SHP77 (cell line): Measurements from ENCODE around the gene ATF3.

Source experiments
- DNase-seq, 2 experiments: peaks; one replicate each; lab custom pipeline; 2025; lab: John Stamatoyannopoulos, UW

The ATF3 gene

DNA sequence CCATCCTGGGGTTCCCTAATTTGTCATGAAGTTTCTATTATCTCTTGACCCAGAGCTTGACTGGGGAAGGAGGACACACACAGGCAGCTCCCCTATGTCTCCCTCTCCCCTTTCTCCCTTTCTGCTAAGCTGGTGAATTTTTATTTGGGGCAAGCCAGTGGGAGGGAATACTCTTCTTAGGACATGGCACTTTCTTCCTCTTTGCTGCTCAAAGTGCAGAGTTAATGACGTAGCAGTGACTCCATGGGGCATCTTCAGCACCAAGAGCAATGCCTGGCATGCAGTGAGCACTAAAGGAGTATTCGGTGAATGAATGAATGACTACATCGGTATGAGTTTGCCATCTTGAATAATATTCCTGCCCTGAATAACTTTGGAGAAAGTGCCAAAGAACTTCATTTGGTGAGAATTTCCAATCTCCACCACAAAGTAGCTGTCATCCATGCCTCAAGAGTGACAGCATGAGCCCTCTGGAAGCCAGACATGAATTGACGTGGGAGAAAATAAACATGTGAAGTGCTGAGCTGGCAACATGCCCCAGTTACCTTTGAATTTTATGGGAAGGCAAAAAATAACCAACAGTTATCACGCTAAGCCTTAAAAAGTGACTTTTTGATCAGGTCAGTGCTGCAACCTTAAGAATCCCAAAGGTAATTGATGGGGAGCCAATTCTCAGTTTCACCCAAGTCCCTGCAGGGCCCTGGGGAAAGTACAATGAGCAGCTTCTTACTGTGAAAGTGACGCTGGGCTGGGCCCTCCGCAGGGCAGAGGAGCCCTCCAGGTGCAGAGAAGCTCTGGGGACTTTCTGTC lies 22.1 kb upstream of the ATF3 start:
- DNase-seq, result no peak

DNA sequence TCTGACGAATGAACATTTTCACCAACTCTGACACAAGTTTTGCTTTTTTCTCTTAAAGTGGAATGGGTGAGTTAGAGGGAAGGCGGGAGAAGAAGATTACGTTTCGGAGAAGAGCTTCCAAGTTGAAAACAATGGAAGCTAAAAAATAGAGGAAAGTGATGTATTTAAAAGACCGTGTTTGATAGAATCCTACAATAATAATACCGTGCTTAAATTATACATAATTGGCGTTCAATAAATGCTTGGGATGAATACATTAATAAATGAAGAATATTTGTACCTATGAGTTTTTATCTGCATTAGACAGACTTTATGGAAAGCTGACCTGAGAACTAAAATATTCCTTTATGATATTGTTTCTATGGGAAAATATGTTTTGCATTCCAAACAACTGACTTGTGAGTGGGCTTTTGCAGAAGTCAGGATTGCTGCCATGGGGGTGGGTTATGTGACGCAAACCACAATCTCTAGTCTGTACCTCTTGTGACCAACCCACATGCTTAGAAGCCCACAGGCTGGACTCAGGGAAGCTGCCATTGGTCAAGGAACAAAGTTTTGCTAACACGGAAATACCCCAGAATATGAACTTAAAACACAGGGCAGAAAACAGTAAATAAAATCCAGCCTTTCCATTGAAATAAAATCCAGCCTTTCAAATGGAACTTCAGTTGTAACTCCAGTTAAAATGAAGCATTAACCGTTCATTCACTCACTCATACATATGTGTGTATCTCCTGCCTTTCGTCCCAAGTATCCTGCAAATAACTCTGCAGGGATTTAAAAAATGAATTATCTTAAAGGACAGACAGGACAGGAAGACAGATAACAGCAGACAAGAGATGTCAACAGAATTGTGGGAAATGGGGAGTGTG lies 21.3 kb upstream of the ATF3 start:
- DNase-seq, result no peak

DNA sequence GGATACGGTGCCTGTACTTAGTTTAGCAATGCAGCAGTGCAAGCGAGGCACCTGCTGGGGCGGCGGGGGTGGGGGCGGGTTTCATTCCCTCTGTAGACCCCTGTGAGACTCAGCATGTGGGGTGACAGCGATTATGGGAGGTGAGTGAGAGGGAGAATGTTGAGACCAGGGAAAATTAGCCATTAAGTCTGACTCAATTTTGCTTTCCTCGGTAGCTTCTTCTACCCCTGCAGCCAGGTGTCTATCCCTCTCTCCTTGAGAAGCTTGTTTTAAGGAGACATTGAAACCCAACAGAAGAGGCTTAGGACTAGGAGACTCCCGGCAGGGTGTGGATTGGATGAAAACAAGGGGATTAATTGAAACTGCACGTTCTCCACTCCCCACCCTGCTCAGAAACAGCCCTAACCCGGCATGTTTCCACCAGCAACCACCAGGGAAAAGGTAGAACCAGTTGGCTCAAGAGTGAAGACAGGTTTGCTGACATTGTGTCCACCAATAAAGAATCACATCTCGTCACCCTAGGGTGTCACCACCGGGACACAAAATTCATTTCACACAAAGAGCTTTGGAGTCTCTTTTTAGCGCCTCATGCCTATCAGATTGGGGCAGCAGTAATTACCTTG lies 20.6 kb upstream of the ATF3 start:
- no peak for DNase-seq

DNA sequence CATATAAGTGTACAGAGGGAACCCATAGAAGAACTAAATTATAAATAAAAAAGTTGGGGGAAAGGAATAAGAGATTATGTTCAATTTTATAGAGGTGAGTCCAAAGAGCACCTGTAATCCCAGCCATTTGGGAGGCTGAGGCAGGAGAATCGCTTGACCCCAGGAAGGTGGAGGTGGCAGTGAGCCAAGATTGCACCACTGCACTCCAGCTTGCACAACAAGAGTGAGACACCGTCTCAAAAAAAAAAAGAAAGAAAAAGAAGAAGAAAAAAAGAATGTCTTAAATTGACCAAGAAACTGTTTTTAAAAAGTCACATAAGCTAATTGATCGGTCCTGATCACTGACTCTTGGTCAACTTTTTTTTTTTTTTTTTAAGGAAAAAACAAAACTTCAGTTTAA lies 19.1 kb upstream of the ATF3 start:
- DNase-seq, result no peak

DNA sequence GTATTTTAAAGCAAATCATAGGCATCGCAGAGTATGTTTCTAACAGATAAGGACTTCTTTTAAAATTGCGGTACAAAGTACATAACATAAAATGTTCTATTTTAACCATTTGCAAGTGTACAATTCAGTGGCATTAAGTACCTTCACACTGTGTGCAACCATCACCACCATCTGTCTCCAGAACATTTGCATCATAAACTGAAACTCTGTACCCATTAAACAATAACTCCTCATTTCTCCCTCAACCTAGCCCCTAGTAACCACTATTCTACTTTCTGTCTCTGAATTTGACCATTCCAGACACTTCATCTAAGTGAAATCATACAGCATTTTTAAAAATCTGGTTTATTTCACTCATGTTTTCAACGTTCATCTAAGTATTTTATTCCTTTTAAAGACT lies 16.6 kb upstream of the ATF3 start:
- no peak for DNase-seq

DNA sequence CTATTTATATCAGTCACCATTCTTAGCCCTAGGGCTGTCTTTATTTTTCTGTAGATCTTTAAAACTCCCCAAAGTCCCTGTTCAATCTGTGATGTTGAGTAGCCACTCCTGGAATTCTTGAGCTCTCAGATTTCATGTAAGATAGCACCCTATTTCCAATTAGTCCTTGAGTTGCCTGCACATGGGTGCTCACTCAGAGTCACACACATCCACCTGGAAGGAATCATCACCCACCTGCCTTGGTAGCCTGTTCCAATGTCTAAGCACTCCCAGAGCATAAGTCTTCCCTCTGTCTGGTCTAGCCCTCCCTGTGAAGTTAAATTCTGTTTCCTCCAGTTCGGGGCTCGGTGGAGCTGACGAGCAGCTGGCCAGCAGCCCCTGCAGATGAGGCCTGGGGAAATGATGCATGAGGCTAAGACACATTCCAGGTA lies 14.7 kb upstream of the ATF3 start:
- no peak for DNase-seq

DNA sequence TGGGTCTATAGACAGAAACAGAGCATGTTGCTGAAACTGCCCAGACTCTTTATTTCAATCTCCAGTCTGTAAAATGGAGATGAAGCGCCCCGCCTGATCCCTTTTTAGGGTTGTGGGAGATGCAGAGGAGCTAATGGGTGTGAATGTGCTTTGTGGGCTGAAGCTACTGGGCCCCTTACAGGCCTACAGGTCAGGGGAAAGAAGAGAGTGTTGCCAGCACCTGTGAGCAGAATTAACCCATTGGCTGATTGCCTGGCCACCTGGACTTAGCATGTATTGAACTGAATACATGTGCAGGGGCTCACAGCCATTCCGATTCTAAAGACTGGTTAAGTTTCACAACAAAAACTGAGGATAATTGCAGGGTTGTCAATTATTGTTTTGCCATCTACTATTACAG lies 13.9 kb upstream of the ATF3 start:
- no peak for DNase-seq

DNA sequence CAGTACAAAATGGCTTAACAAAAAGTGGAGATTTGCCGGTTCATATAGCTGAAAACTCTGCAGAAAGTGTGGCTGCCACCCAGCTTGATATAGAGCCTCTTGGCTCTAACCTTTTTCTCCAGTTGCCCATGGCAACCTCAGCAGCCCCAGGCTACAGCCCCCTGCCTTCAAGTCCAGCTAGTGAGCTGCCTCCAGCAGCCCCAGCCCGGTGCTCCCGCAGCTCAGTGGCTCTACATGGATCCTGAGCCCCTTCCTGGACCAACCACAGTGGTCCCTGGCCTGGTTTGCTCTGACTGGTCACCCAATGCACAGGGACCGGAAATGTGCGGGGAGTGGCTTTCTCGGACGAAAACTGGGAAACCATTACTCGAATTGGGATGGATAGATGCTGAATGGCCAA lies 13.3 kb upstream of the ATF3 start:
- no peak for DNase-seq

DNA sequence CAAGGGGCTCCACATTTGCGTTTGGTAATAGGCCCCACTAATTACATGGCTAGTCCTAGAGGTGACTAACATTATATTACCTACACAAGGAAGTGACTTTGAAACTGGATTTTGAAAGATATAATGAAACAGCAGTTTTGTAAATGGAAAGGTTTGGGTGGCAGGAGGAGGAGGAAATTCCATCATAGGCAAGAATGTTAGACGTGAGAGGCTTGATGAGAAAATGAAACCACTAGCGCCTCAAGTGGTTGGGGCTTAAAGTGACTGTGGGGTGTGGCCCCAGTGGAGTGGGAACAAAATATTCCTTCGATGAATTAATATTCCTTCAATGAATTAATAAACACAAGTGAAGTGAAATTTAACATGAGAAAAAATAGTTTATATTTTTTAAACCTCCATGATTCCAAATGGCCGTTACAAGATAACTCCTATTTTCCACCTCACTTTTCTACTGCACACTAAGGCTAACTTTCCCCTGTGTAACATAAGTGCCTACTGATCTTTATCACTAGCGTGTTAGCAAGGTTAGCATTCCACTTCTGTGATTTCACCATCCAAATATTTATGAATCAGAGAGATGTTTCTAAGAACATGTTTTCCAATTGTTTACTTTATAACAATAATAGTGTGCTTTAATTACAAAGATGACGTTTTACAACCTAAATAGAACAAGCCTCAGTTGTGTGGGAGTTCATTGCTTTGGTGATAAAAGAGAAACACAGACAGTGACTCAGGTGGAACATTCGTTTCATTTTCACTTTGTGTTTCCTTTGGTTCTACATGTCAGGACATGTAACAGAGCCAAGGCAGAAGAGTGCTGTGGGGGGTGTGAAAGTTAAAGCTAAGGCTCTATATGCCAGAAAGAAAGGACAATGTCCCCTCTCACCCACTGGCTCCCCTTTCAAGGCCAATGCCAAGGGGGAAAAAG lies 12.5 kb upstream of the ATF3 start:
- DNase-seq, result peak in 1 of 2 experiments; percentile 33

DNA sequence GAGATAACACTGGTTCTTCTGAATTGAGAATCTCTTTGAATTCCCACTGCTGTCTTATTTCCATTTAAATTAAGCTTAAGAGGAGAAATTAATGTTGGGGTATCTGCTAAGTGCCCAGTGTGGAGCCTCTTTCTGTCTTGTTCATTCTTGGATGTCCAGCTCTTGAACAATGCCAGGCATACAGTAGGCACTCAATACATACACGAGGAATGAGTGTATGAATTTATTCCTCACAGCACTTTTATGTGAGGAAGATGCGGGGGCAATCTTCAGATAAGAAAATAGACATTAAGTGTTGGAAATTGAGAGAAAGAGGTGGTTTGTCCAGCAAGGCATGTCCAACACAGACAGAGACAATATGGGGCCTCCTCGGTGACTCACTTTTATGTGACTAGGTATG lies 11.8 kb upstream of the ATF3 start:
- no peak for DNase-seq

DNA sequence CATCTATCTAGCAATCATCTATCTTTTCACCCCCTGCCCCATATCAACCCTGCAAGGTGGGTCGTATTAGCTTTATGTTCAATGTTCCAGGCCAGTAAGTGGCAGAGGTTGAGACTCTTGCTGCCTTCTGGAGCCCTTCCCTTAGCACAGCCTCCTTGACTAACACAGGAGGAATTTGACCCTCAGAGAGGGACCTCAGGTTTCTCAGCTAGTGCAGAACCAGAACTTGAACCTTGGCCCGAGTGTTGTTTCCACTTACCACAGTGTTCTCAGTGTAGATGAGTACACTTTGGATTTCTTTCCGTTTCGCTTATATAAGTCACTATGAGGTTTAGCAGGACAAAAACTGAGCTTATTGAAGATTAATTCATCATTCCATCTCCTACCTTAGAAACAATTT lies 11.1 kb upstream of the ATF3 start:
- no peak for DNase-seq

DNA sequence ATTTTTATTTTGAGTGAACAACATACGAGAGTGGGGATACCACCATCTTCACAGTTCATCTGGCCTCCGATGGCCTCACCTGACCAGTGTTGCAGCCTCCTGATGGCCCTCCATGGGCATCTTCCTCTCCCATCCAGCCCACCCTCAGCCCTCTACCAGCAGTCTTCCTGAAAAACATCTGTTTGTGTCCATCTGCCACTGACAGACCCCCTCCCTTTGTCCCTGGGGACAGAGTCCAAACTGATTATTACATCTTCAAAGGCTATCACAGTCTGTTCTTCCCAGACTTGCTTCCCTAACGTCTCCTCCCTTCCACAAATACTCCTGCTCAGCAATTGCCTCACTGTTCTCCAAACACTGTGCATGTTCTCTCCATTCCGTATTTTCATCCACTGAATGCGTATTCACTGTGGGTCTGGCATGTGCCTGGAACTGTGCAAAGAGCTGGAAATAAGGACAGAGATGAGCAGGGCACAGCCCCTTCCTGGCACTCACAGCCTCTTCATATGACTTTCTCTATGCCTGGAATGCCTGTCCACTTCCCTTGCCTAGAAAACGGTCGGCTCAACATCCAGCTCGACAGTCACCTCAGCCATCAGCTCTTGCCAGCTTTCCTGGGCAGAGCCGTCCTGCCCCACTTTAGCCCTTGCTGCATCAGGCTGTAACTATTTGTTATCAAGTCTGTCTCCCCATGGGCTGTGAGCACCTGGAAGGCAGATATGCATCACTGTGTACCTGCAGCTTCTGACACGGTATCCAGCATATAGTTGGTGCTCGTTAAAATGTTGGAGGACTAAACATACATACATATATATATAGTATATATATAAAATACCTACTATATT lies 8.3 kb upstream of the ATF3 start:
- DNase-seq, result no peak

DNA sequence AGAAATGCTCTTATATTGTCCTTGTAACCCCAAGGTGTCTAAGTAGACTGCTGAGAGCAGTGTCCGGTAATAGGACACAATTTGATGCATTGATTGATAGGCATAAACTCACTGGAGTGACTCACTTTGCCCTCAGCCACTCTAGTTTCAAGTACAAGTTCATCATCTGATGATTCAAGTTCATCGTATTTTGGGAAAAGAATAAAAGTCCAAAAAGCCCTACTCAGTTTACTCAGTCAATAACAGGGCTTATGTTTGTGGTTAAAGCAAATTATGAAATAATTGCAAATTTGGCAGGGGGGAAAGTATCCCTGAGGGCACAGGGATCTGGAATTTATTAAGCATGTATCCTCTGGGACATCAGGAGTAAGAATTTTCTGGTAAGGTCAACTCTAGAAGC lies 7.6 kb upstream of the ATF3 start:
- no peak for DNase-seq

DNA sequence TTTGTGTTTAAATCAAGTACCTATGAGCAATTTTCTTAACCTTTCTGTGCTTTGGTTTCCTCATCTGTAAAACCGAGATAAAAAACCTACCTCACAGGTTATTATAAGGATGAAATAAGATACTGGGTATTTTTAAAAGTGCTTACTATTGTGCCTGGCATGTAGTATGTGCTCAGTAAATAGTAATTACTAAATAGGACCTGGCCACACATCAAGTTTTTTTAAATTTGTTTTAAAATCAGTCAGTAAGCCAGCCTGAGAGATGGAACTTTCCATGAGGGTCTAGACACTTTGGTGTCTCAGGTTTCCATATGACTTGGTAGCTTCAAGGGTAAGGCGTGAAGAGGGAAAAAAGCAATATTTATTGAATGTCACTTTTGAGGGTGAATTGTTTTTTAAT lies 7.0 kb upstream of the ATF3 start:
- no peak for DNase-seq

DNA sequence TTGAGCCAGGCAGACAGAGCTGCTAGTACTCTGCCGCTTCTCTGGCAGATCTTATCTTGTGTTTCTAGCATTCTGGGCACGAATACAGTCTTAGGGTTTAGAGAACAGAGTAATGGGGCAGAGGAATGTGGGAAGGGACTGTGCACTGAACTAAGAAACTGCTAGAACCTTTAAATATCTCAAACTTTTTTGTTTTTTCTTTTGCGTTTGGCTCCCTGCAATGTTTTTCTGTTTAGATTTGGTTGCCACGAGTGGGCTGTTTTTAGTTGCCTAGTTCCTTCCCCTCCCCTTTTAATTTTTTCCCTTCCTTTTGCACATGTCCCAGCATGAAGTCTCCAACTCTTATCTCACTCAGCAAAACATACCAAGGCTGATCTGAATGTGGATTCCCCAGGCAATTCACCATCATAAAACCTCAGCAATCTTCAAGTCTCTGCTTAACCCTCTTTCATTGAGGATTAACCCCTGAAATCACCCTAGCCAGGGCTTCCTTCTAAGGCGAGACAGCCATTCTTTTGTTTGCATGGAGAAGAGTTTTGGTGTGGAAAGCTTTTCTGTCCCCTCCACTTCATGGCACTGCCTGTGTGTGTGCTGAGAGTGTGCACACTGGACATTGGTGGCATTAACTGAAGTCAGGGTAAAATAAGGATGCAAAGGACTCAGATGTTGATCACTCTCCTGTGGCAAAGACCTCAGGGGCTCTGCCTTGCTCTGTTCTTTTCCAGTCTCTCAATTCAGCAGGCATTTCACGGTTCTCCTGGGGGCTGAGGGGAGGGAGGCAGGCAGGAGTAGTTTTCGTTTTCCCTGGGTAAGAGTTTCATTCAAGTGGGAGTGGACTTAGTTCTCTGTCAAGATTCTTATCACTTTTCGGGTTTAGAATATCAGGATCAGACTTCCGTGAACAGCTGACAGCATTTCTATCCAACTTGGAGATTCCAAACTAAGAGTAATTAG lies 2.8 kb upstream of the ATF3 start:
- DNase-seq, result no peak

DNA sequence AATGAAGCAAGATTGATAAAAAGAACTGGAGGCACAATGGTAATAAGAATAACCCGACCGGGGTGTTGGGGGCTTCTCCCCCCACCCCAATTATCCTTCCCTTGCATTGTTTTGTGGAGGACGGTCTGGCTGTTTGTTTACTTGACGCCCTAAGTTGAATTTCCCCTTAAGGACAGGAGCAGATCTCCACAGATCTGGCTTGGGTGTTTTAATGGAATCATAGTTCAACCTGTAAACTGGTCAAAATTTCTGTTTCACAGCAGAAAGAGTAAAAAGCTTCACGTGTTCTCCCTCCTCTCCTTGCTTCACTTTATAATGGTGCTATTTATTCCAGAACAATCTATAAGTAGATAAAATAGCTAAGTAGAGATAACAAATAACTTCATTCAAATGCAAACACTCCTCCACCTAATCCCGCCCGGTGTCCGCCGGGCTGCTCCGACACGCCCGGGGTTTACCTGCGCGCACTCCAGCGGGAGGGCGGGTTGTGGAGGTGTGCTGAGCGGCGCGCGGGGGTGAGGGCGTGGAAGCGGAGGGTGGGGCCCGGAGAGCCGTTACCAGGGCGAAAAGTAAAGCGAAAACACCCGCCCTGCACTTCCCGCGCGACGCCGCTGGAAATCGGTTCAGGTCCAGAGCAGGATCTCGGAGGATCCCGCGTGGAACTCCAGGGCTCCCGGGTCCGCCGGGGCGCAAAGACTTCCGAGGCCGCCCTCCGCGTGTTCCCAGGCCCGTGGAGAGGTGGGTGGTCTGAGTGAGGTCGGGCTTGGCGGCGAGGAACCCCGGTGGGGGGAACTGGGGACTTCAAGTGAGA lies 2.0 kb upstream of the ATF3 start:
- no peak for DNase-seq

DNA sequence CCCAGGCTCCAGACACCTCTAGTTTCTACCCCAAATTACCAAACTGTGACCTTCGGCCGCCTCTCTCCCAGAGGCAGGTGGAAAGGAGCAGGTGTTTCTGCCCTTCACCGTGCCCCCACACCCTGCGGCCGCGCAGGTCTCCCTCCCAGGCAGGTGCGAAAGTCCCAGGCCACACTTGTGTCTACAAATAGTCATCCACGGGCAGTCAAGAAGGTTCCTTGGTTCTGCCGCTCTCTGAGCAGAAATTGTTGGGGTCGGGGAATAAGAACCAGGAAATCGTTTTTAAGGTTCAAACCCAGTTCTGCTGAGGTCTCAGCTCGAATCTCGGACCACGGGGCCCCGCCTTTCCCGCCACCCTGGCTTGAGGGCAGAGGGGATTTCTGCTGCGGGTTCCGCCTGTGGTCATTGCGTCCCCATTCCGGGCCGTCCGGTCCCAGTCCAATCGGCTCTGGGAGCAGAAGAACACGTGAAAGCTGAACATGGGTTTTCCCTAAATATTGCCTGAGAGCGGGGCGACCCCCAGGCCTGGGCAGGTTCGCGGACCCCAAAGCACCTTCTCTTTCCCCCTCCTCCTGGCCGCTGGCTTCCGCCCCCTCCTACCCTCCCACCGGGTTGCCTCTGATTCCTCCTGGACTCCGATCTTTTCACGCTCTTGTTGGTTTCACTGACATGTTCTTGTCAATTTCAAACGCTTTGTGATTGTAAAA lies 1.2 kb upstream of the ATF3 start:
- DNase-seq, result peak in 1 of 2 experiments; percentile 15

DNA sequence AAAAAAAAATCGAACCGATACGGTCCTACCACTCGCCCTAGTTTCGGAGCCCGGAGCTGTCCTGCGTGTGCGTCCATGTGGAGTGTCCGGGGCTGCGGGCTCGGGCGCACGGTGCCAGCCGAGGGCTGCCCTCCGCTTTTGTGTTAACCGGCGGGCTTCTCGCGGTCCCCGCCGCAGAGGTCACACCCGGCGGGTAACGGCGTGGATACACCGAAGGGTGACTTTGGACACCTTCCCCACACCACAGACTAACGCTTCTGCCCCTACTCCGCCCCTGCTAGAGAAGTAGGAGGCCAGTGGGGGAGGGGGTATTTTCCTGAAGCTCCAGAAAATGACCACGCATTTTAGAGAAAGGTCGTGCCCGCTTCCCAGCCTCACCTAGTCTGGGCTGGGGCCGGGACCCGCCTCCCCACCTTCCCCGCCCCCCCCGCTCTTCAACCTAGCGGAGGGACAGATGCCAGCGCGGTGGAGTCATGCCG lies 609 bp upstream of the ATF3 start:
- DNase-seq, result no peak
